Urothelium cell line (cell line): ENCODE data around the gene LZTS2.

ENCODE experiments used
- DNase-seq: peaks from one replicate; pipeline ENCODE4 v3.0.0; 2011; ENCODE audit warnings: low spot score, mixed read lengths
- FAIRE-seq: peaks from 2 replicates; lab custom pipeline; 2011; peaks lifted over from hg19 to GRCh38; lab: Jason Lieb, UNC

The LZTS2 gene

DNA sequence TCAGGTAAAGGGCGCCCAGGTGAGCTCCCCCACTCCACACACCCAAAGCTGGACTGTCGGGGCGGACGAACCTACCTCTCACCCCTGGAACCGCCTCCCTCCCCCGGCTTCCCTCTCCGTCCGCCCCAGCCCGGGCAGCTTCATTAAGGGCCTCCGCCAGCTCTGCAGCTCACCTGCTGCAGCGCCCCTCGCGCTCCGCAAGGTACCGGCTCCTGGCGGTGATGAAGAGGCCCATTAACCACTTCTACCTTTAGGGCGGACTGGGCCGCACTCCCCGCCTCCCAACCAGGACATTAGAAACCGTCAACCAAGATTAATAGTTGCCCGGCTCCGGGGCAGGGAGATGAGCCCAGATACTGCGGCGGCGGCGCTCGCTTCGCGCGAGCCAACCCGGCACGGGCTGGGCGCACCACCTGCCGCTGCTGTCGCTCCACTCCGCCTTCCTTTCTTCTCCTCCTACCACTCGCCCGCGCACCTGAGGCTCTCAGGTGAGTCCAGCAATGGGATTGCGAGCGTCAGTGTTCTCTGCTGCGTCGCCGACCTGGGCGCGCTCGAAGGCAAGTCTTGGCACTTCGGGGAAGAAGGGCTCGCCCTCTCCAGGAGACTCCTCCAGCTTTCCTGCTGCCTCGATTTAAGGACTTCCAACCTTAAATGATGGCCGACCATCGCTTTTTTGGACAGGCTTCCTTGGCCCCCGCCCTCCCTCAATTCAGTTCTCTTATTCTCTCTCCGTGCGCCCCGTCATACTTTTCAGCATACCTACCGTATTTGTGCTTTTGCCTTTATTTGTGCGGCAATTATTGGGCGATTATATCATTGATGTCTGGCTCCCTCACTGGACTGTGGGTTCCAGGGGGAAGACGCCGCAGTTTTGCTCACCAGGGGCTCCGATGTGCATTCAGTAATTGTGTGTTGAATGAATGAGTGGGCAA, 48.6 kb downstream of the LZTS2 start:
- DNase-seq = no peak
- FAIRE-seq = no peak

GRCh38 chr10:101050208-101051069, 50.8 kb downstream of the LZTS2 start:
- peak; percentile 85 for DNase-seq
- FAIRE-seq = no peak

- DNase-seq = no peak
- FAIRE-seq = peak; percentile 44
Measured at GRCh38 chr10:101052285-101052684, 52.7 kb downstream of the LZTS2 start.

DNA sequence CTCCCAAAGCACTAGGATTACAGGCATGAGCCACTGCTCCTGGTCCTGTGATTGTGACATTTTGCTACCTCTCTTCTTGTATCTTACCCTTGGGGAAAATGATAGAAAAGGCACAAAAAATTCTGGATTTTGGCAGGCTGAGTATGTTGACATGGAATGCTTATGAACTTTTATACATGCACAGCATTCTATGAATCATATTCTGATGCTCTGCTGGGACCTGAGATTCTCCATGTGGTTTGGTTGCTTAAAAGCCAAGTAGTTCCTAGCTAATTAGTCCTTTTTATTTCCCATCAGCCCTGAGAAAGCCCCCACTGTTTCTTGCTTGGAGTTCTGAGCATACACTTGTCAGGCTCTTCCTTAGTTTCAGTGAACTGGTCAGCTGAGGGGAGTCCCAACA, 53.9 kb downstream of the LZTS2 start:
- no peak for FAIRE-seq
- no peak for DNase-seq

DNA sequence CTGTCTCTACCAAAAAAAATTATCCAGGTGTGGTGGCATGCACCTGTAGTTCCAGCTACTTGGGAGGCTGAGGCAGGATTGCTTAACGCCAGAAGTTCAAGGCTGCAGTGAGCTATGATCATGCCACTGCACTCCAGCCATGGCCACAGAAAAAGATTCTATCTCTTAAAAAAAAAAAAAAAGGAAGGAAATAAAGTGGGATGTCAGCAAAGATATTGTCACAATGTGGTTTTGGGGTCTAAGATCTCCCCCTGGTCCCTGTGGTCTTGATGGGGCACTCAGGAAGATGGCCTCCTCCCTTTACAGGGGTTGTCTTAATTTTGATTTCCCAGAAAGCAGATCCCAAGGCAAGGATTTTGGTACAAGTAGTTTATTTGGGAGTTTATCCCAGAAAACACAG, 54.7 kb downstream of the LZTS2 start:
- FAIRE-seq = no peak
- no peak for DNase-seq

DNA sequence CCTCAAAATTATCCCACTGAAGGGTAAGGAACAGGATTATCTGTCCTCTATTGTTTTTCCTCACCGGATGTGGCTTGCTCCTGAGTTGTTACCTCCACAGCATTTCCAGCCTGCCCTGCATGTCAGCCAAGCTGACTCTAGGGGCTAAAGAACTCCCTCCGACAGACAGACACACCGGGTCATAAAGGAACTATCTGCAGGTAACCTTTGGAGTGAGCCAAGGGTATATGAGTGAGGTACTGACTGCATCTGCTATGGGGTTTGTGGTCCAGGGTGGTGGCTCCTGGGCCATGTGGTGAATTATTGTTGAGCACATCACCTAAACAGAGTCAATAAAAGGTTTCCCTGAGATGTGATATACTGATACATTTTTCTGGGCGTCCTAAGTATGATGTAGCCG, 55.3 kb downstream of the LZTS2 start:
- DNase-seq (no peak), FAIRE-seq (no peak)

DNA sequence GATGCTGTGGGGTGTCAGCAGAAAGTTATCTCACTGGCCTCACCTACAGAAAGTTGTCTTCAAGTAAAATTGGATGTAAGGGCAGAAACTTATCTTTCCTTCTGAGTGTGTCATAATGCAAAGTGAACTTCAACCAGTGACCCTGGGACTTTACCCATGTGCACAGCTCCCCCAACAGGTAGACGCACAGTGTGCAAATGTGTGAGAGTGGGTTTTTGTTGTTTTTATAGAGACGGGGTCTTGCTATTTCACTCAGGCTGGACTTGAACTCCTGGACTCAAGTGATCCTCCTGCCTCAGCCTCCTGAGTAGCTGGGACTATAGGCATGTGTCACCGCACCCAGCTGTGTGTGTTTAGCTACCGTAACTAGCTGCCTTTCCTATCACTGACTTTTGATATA, 55.8 kb downstream of the LZTS2 start:
- FAIRE-seq = no peak
- DNase-seq = no peak

- no peak for FAIRE-seq
- DNase-seq = no peak
Measured at GRCh38 chr10:101056365-101057151, 57.0 kb downstream of the LZTS2 start.
